ENCODE measurements around the gene PLA2G2C.

The PLA2G2C gene

GRCh38 chr1:20207546-20207945 is 21.2 kb upstream of the PLA2G2C start:
- no peak for DNase-seq (ENCODE audit: low read depth, low spot score)

- DNase-seq (ENCODE audit: low read depth, low spot score): no peak
Observed at GRCh38 chr1:20202166-20202565, 15.8 kb upstream of the PLA2G2C start.

DNA sequence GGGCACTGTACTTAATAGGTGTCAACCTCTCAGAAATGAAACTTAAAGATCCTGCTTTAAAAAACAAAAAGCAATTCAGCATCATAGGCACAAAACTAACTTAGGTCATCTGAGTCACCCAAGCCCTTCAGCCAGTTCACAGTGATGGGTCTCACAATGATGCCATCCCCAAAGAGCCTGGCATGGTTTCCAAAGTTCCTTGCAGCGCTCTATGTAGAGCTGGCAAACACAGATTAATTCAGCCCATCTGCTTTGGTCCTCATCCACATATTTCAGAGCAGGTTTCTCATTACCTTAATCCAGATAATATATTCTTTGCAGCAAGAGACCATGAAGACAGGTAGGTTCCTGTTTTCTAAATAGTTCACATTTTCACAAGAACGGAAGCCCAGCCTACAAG is 14.6 kb upstream of the PLA2G2C start:
- no peak for DNase-seq (ENCODE audit: low read depth, low spot score)

- DNase-seq (ENCODE audit: low read depth, low spot score): no peak
Observed at GRCh38 chr1:20199840-20200239, 13.5 kb upstream of the PLA2G2C start.

DNA sequence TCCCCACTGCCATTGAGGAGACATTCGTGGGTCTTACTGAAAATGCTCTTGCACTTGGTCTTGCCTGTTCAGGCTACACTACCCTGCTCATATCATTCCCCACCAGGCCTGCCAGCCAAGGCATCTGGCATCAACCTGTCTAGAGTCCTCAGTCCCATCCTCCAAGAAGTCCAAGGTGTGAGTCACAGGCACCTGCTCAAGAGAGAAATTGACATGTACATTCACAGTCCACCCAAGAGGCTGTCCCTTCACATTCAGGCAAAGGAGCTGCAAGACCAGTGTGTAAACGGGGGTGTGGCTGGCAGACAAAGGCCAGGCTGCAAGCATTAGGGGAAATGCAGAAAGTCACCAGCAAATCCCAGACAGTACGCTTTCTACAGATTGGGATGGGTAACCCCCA is 13.1 kb upstream of the PLA2G2C start:
- DNase-seq (ENCODE audit: low read depth, low spot score): no peak

- no peak for DNase-seq (ENCODE audit: low read depth, low spot score)
Observed at GRCh38 chr1:20198918-20199317, 12.6 kb upstream of the PLA2G2C start.

DNA sequence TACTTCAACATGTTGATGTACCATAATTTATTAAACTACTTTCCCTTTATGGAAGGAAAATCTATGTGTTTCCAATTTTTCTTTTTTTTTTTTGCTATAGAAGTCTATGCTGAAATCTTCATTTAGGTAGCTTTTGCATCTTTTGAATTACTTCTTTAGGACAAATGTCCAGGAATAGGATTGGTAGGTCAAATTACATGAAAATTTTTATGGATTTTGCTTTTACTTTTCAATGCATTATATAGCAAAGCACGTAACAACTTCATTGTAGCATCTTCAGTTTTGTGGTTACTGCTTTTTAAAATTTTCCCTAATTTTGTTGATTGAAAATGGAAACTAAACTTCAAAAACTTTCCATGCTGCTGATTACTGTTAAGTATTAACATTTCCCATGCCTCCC is 12.0 kb upstream of the PLA2G2C start:
- DNase-seq (ENCODE audit: low read depth, low spot score): no peak

- no peak for DNase-seq (ENCODE audit: low read depth, low spot score)
Observed at GRCh38 chr1:20197329-20197791, 11.0 kb upstream of the PLA2G2C start.

DNA sequence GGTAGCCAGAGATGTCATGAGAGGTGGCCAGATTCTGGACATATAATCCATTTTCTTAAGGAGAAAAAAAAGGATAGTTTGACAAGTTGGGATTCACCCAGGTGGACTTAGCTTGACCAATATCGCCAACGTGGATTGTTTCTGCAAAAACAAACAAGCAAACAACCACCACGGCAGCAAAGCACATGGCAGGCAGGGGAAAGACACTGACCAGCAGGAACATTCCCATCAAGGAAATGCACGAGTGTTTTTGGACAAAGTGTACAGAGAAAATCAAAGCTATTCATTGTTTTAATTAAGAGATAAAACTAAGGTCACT is 9.1 kb upstream of the PLA2G2C start:
- DNase-seq (ENCODE audit: low read depth, low spot score): no peak

- DNase-seq (ENCODE audit: low read depth, low spot score): peak; percentile 57
Observed at GRCh38 chr1:20194757-20195461, 8.6 kb upstream of the PLA2G2C start.

- no peak for DNase-seq (ENCODE audit: low read depth, low spot score)
Observed at GRCh38 chr1:20194224-20194623, 7.9 kb upstream of the PLA2G2C start.

DNA sequence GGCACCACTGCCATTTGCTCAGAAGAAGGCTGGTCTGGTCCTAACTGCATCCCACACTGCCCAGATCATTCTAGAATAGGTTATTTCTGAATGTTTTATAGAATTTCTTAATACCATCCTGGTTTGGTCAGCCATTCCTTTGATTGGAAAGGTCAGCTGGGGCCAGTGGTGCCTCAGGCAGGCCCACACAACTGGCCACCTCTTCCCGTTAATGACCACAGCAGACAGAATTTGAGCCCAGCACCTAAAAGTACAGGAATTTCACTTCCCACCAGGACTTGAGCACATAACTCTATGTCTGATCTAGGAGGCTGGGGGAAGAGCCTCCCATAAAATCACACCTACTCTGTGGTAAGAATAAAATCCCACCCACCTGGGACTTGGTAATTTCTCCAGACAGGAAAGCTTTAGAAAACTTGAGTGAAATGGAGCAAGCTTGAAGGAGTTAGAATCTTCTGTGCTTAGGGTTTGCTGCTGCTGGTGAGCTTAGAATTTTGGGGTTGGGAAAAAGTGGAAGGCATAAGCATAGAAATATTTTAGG is 6.6 kb upstream of the PLA2G2C start:
- no peak for DNase-seq (ENCODE audit: low read depth, low spot score)

DNA sequence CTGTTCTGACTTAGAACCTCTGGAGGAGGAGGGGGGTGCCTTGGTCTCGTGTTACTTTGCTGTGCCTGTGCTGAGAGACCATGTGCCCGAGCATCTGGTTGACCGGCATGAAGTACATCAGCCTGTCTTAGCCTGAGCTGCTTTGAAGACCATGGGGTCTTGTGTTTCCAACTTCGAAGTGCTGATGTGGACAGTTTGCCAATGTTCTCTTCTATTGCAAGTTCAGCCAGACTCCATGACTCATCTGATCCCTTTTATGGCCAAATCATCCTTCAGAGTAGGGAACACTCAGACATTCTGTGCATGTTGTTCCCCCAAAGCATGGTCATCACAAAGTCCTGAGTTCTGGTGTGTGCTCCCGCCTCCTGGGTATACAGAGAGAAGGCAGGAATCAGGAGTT is 6.0 kb upstream of the PLA2G2C start:
- DNase-seq (ENCODE audit: low read depth, low spot score): peak; percentile 45

DNA sequence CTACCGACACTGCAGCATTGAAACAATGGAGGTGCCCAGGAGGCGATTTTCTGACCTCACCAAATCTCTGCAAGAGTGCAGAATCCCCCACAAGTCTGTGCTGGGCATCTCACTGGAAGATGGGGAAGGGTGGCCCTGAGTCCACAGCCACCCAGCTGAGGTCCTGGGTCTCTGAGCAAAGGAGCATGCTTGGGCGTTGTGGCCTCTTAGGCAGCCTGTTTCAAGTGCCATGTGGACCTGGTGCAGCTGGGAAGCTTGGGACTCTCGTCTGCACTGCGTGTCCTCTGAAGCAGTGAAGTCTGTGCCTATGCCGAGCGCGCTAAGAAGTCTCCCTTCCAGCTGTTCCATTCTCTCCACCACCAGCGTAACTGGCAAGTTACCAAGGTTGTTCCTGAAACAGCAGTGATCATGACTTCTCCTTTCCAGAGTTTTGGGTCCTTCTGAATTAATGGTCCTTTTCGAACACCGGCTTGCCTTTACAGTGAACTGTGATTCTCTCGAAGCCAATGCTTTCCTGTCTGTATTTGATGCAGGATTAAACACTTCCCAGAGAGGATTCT is 5.0 kb upstream of the PLA2G2C start:
- no peak for DNase-seq (ENCODE audit: low read depth, low spot score)

DNA sequence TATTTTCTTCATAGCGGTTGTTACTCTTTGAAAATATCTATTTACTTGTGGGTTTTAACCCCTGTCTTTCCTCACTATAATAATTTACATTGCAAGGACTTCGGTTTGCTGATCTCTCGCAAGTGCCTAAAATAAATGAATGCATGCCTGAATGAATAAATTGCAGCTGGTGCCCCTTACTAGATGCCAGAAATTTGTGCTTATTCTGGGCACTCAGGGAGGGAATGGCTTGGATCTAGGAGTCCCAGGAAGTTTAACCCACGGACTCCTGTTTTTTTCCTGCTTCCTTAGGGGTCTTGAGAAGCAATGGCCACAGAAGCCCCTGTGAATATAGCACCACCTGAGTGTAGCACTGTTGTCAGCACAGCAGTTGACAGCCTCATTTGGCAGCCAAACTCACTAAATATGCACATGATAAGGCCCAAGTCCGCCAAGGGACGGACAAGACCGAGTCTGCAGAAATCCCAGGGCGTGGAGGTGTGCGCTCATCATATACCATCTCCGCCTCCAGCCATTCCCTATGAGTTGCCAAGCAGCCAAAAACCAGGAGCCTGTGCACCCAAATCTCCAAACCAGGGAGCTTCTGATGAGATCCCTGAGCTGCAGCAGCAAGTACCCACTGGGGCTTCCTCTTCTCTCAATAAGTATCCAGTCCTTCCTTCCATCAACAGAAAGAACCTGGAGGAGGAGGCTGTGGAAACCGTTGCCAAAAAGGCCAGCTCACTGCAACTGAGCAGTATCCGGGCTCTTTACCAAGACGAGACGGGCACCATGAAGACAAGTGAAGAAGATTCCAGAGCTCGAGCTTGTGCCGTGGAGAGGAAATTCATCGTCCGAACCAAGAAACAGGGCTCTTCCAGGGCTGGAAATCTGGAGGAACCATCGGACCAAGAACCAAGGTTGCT is 4.2 kb upstream of the PLA2G2C start:
- DNase-seq (ENCODE audit: low read depth, low spot score): no peak

- no peak for DNase-seq (ENCODE audit: low read depth, low spot score)
Observed at GRCh38 chr1:20189664-20190063, 3.3 kb upstream of the PLA2G2C start.

- DNase-seq (ENCODE audit: low read depth, low spot score): no peak
Observed at GRCh38 chr1:20188455-20188817, 2.1 kb upstream of the PLA2G2C start.

GRCh38 chr1:20187813-20188454 is 1.6 kb upstream of the PLA2G2C start:
- no peak for DNase-seq (ENCODE audit: low read depth, low spot score)

- DNase-seq (ENCODE audit: low read depth, low spot score): no peak
Observed at GRCh38 chr1:20187103-20187812, 940 bp upstream of the PLA2G2C start.

DNA sequence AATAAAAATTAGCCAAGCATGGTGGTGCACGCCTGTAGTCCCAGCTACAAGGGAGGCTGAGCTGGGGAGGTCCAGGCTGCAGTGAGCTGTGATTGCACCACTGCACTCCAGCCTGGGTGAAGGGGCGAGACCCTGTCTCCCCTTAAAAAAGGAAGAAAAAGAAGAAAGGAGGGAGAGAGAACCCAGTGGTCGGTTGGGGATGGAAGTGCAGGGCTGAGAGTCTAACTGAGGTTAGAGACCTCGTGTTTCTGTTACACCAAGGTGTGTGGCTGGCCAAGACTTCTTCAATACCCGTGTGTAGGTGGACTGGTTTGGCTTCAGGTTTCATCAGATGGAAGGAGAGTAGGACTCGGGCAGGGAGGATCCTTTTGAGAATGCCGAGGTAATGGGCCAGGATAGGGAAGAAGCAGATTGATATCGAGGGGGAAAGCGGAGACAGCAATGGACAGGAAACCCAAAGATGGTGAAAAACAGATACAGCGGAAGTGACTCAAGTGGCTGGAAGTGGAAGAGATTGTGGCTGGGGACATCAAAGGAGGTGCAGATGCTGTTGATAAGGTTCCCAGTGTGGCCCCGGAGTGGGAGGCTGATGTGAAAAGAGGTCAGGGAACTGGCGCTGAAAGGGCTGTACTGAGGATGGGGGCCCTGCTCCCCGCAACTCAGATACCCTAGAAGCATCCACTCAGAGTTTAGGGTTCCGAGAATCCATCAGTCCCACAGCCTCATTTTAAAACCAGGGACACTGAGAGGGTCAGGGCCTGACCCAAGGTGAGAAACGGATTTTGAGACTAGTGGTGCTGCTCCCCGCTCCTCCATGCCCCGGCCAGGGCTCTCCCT is 1.1 kb downstream of the PLA2G2C start:
- DNase-seq (ENCODE audit: low read depth, low spot score): no peak
